A204.1 (cell line): ENCODE results near the gene BCL11A.

Experiments used
- FAIRE-seq: peaks from 2 replicates; lab custom pipeline; 2012; peaks lifted over from hg19 to GRCh38; lab: Jason Lieb, UNC

The BCL11A gene

DNA sequence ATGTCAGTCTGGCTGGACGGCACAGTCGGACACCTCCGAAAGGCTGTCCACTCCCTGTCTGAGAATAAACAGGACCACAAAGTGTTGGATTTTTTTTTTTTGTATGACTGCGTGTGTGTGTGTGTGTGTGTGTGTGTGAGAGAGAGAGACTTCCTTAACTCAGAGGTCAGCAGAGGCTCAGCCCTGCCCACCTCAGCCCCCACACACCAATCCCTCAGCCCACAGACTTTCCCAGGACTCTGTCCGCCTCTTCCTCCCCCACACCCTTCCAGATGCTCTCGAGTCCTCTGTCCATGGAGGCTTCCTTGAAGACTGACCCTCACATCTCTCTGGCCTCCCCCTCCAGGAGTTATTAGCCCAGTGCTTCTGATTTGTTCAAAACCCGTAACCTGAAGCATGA lies 147.3 kb downstream of the BCL11A start:
- FAIRE-seq = no peak

DNA sequence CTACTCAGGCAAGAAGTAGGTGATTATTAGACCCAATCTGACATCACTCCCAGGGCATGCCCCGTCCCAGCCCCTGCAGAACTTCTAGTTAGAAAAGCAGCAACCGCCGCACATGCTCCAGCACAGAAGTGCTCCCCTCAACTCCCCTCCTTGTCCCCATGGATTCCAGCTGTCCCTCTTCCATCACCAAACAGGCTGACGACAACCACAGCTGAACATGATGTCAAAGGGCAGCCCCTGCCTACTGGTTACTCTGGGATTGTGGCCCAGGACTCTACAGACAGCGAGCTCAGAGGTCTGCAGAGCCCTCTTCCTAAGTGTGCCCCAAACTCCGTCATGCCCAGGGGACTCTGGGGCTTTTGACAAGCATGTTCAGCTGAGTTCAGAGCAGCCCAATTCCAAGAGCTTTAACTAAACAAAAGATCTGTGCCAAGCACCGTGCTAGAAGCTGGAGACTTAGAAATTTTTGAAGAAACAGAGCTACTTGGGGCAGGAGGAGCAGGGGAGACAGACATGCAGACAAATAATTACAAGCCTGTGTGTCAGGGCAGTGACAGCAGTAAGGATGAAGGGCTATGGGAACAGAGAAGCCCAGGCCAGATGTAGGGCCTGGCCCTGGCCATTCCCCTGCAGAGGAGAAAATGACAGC lies 148.1 kb downstream of the BCL11A start:
- no peak for FAIRE-seq
